ENCODE data around the gene NANOS3.

DNA sequence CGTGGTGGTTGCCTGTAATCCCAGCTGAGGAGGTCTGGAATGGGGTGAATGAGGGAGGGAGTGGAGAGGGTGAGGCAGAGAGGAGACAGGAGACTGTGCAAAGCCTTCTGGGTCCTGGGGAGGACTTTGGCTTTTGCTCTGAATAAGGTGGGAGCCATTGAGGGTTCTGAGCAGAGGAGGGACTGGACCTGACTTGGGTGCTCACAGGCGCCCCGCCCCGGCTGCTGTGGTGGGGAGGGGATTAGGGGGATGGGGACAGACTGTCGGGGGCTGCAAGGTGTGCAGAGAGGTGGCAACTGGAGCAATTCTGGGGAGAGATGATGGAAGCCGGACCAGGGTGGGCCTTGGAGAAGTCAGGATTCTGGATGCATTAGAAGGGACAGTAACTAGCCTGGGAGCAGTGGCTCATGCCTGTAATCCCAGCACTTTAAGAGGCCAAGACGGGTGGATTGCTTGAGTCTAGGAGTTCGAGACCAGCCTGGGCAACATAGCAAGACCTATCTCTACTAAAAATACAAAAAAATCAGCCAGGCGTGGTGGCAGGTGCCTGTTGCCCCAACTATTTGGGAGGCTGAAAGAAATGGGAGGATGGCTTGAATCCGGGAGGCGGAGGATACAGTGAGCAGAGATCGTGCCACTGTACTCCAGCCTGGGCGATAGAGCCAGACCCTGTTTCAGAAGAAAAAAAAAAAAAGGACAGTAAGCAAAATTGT is 16.1 kb upstream of the NANOS3 start:
- TF ChIP-seq CTCF (conservative IDR thresholded peaks at IDR 0.05; ENCODE audit: low read length), result no peak
- no peak for TF ChIP-seq EZH2phosphoT487 (IDR thresholded peaks at IDR 0.05; ENCODE audit: borderline replicate concordance, low read depth, low read length)
